ENCODE data around the gene PSORS1C2.

DNA sequence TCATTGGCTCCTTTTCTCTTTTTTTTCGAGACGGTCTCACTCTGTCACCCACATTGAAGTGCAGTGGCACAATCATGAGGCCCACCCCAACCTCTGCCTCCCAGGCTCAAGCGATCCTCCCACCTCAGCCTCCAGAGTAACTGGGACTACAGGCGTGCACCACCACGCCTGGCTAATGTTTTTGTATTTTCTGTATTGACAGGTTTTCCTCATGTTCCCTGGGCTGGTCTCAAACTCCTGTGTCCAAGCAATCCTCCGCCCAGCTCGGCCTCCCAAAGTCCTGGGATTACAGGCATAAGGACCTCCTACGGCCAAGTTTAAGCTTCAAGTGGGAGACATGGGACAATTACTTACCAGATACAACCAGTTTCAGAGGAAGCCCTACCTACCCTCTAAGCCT lies 41.0 kb upstream of the PSORS1C2 start:
- TF ChIP-seq SUZ12 (IDR thresholded peaks at IDR 0.05; ENCODE audit: extremely low read depth, insufficient read depth, insufficient read length) (no peak), YY1 (IDR thresholded peaks at IDR 0.05; ENCODE audit: insufficient read depth, insufficient read length) (no peak), ZNF274 (IDR thresholded peaks at IDR 0.05; ENCODE audit: low read depth, low read length) (no peak)
